Keratinocyte (primary cell): Measurements from ENCODE around the gene ARRDC1. TPM values are rescaled to one million over a fixed set of nuclear protein-coding genes. Genes with fewer than 3 reads are reported as not detected.

Experiments
- DNase-seq: peaks from one replicate; pipeline ENCODE4 v3.0.0-alpha.2; 2011; ENCODE audit warnings: low read depth, missing footprints, low spot score
- FAIRE-seq: peaks from 2 replicates; lab custom pipeline; 2011; peaks lifted over from hg19 to GRCh38; lab: Jason Lieb, UNC
- H2AFZ ChIP-seq: 2 replicates; pipeline ENCODE4 v1.6.0; 2012; ENCODE audit warnings: low read length, control low read depth, inconsistent platforms; ENCODE audit not compliant: control insufficient read depth
- H3K27ac ChIP-seq: 2 replicates; pipeline ENCODE4 v1.5.1; 2011; ENCODE audit warnings: low read length; ENCODE audit not compliant: control insufficient read depth, insufficient read depth
- H3K27me3 ChIP-seq: 3 replicates; pipeline ENCODE4 v1.6.0; 2011; ENCODE audit warnings: low read length; ENCODE audit not compliant: control insufficient read depth, insufficient read depth; ENCODE audit errors: extremely low read depth
- H3K36me3 ChIP-seq, 2 experiments: 2 replicates in 1 of 2; 3 replicates in 1 of 2; pipeline ENCODE4 v1.5.1; 2011; ENCODE audit warnings: low read length in 2 of 2, mild to moderate bottlenecking in 1 of 2; ENCODE audit not compliant: control insufficient read depth in 2 of 2, insufficient read depth in 2 of 2; ENCODE audit errors: extremely low read depth in 1 of 2
- H3K4me1 ChIP-seq: 3 replicates; pipeline ENCODE4 v1.5.1; 2011; ENCODE audit warnings: low read length; ENCODE audit not compliant: control insufficient read depth, insufficient read depth; ENCODE audit errors: extremely low read depth
- H3K4me2 ChIP-seq: 3 replicates; pipeline ENCODE4 v1.6.0; 2011; ENCODE audit warnings: low read depth, low read length; ENCODE audit not compliant: control insufficient read depth, insufficient read depth; ENCODE audit errors: extremely low read depth
- H3K4me3 ChIP-seq, 3 experiments: fragments of 200-600 bp in 1 of 3; sonication (generic) in 1 of 3; 2 replicates in 2 of 3; 3 replicates in 1 of 3; pipeline ENCODE4 v1.5.1; 2011 to 2016; ENCODE audit warnings: low read length in 3 of 3, mild to moderate bottlenecking in 3 of 3, control low read depth in 2 of 3, inconsistent platforms in 1 of 3, low read depth in 1 of 3, mixed read lengths in 1 of 3, mixed run types in 1 of 3, moderate library complexity in 1 of 3; ENCODE audit not compliant: control insufficient read depth in 2 of 3, insufficient read depth in 2 of 3; ENCODE audit errors: extremely low read depth in 1 of 3
- H3K79me2 ChIP-seq: 2 replicates; pipeline ENCODE4 v1.6.0; 2012; ENCODE audit warnings: low read length; ENCODE audit not compliant: control insufficient read depth, insufficient read depth
- H3K9ac ChIP-seq: 3 replicates; pipeline ENCODE4 v1.6.0; 2011; ENCODE audit warnings: low read length; ENCODE audit not compliant: control insufficient read depth, insufficient read depth; ENCODE audit errors: extremely low read depth
- H3K9me1 ChIP-seq: 3 replicates; pipeline ENCODE4 v1.6.0; 2011; ENCODE audit warnings: low read length; ENCODE audit not compliant: control insufficient read depth, insufficient read depth; ENCODE audit errors: extremely low read depth
- H3K9me3 ChIP-seq: 2 replicates; pipeline ENCODE4 v1.5.1; 2012; ENCODE audit warnings: low read depth, low read length; ENCODE audit not compliant: control insufficient read depth
- H4K20me1 ChIP-seq: 3 replicates; pipeline ENCODE4 v1.6.0; 2011; ENCODE audit warnings: low read length; ENCODE audit not compliant: control insufficient read depth, insufficient read depth; ENCODE audit errors: extremely low read depth
- EZH2 ChIP-seq: IDR thresholded peaks from one replicate; pipeline ENCODE4 v1.6.1; 2012; ENCODE audit warnings: inconsistent platforms, mild to moderate bottlenecking, low read length, moderate library complexity
- dilution Hi-C: fragments of 300-500 bp; cut with MboI; formaldehyde crosslinking; loops from one replicate; pipeline ENCODE4 v1.7.0; 2020; ENCODE audit warnings: low sequenced_read_pairs; ENCODE audit not compliant: extremely low pct_ligation_motif_present
- polyA plus RNA-seq, 5 experiments: library from polyadenylated mRNA; depleted of rRNA in 3 of 5; stranded (reverse) in 3 of 5; stranded (forward) in 1 of 5; unstranded in 1 of 5; fragments of >200 nt; gene quantifications; 1 replicate in 1 of 5; 2 replicates in 3 of 5; 3 replicates in 1 of 5; pipeline versions ENCODE4 v1.2.1 to v1.2.3, GENCODE V29; 2011 to 2012; ENCODE audit warnings: missing spikeins in 2 of 5, low read depth in 1 of 5, low replicate concordance in 1 of 5
- TF ChIP-seq, protein P1 (sequence below), 3 experiments: IDR thresholded peaks in 1 of 3; conservative IDR thresholded peaks in 1 of 3; optimal IDR thresholded peaks in 1 of 3; 2 replicates in 2 of 3; 3 replicates in 1 of 3; pipeline versions ENCODE3 to v1.5.1; 2011; ENCODE audit warnings: low read length in 3 of 3, mild to moderate bottlenecking in 3 of 3, moderate library complexity in 2 of 3, control low read depth in 1 of 3, inconsistent platforms in 1 of 3; ENCODE audit not compliant: insufficient read depth in 2 of 3; ENCODE audit errors: extremely low read depth in 1 of 3

ARRDC1 gene
- polyA plus RNA-seq, 1 donor (not counting 4 experiments of a cell fraction or from before 2014, with no cell fraction given): 94.7 TPM

GRCh38 chr9:137612741-137613142, 7.3 kb downstream of the ARRDC1 start:
- H3K36me3 ChIP-seq: peaks cover 12 to 27% of the 10 kb centered on the region in 2 experiments
- peaks cover 65% of the 10 kb centered on the region for H3K79me2 ChIP-seq
- dilution Hi-C loops: no loop called here
- H3K9me3 ChIP-seq: no peaks in the 10 kb centered on the region
- peak overlapping the region; percentile 42 to 76 (median 62) for H3K4me3 ChIP-seq
- H3K9ac ChIP-seq: peak overlapping the region; percentile 96
- no peaks in the 10 kb centered on the region for H4K20me1 ChIP-seq
- peak overlapping the region; percentile 100 for H3K27ac ChIP-seq
- TF ChIP-seq EZH2: no peak
- TF ChIP-seq, protein P1, sequence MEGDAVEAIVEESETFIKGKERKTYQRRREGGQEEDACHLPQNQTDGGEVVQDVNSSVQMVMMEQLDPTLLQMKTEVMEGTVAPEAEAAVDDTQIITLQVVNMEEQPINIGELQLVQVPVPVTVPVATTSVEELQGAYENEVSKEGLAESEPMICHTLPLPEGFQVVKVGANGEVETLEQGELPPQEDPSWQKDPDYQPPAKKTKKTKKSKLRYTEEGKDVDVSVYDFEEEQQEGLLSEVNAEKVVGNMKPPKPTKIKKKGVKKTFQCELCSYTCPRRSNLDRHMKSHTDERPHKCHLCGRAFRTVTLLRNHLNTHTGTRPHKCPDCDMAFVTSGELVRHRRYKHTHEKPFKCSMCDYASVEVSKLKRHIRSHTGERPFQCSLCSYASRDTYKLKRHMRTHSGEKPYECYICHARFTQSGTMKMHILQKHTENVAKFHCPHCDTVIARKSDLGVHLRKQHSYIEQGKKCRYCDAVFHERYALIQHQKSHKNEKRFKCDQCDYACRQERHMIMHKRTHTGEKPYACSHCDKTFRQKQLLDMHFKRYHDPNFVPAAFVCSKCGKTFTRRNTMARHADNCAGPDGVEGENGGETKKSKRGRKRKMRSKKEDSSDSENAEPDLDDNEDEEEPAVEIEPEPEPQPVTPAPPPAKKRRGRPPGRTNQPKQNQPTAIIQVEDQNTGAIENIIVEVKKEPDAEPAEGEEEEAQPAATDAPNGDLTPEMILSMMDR (optimal IDR thresholded peaks at IDR 0.05 in 1 of 3, IDR thresholded peaks at IDR 0.05 in 1 of 3, conservative IDR thresholded peaks at IDR 0.05 in 1 of 3; ENCODE audit: extremely low read depth in 1 of 3, insufficient read depth in 2 of 3, low read length in 3 of 3): no peak
- H2AFZ ChIP-seq: no peak overlapping the region
- H3K4me1 ChIP-seq: peaks cover 42% of the 10 kb centered on the region
- H3K9me1 ChIP-seq: no peaks in the 10 kb centered on the region
- H3K4me2 ChIP-seq: peak overlapping the region; percentile 99
- FAIRE-seq (peak; percentile 43), DNase-seq (no peak)
- H3K27me3 ChIP-seq: no peaks in the 10 kb centered on the region

DNA sequence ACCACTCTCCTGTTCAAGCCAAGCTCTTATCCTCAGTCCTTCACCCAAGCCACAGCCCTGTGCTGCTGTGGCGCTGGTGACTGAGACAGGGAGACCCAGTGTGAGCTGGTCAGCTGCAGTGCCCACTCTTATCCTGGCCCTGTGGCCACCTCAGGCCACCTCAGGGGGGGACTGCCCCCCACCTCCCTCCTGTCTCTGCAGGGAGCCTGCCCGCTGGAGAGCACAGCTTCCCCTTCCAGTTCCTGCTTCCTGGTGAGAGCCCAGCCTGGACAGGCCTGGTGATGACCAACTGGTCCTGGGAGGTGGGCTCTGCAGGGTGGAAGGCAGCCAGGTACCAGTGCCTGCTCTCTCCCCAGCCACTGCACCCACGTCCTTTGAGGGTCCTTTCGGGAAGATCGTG, 7.8 kb downstream of the ARRDC1 start:
- Histone ChIP-seq H3K4me1 (peaks cover 44% of the 10 kb centered on the region), H3K9me1 (no peaks in the 10 kb centered on the region), H3K27ac (peak overlapping the region; percentile 100), H3K4me2 (peak overlapping the region; percentile 99), H3K27me3 (no peaks in the 10 kb centered on the region), H3K4me3 (peak overlapping the region; percentile 42 to 76 (median 62)), H3K79me2 (peaks cover 68% of the 10 kb centered on the region), H2AFZ (no peak overlapping the region), H3K9ac (peak overlapping the region; percentile 96), H4K20me1 (no peaks in the 10 kb centered on the region), H3K36me3 (peaks cover 12 to 27% of the 10 kb centered on the region in 2 experiments), H3K9me3 (no peaks in the 10 kb centered on the region)
- TF ChIP-seq EZH2: no peak
- TF ChIP-seq, protein P1 (optimal IDR thresholded peaks at IDR 0.05 in 1 of 3, IDR thresholded peaks at IDR 0.05 in 1 of 3, conservative IDR thresholded peaks at IDR 0.05 in 1 of 3; ENCODE audit: extremely low read depth in 1 of 3, insufficient read depth in 2 of 3, low read length in 3 of 3): no peak
- dilution Hi-C loops: no loop called here
- FAIRE-seq (no peak), DNase-seq (no peak)
